Measurements from ENCODE around the gene ZAR1L.
A peak's percentile ranks its signal among the peaks of the same experiment; 100 is the strongest.
"Not testable (repeated sequence)": the region's sequence is repeated elsewhere in the genome, so short reads cannot be mapped to it uniquely, and the experiment has no call there.

ZAR1L gene

DNA sequence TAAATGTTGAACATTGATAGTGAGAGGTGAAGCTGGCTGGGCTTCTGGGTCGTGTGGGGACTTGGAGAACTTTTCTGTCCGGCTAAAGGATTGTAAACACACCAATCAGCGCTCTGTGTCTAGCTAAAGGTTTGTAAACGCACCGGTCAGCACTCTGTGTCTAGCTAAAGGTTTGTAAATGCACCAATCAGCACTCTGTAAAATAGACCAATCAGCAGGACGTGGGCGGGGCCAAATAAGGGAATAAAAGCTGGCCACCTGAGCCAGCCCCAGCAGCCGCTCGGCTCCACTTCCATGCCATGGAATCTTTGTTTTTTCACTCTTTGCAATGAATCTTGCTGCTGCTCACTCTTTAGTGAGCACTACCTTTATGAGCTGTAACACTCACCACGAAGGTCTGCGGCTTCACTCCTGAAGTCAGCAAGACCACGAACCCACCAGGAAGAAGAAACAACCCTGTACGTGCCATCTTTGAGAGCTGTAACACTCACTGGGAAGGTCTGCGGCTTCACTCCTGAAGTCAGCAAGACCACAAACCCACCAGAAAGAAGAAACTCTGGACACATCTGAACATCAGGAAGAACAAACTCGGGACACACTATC, 35.8 kb upstream of the ZAR1L start:
- H2BK12ac ChIP-seq (ENCODE audit: low read length); H3K18ac ChIP-seq (ENCODE audit: low read length); H2BK120ac ChIP-seq (ENCODE audit: insufficient read depth, low read length, poor library complexity); H3K4me3 ChIP-seq (ENCODE audit: low read depth, low read length); H2AK5ac ChIP-seq (ENCODE audit: low read length); H4K12ac ChIP-seq (ENCODE audit: low read depth, low read length); H4K8ac ChIP-seq (ENCODE audit: low read depth, low read length); H3K9ac ChIP-seq (ENCODE audit: low read length); H3K79me2 ChIP-seq (ENCODE audit: control insufficient read depth, insufficient read depth, low read length, poor library complexity); H3K23ac ChIP-seq (ENCODE audit: low read length); H3K27ac ChIP-seq (ENCODE audit: low read depth, low read length); H3K4me2 ChIP-seq (ENCODE audit: low read length); H3K4ac ChIP-seq (ENCODE audit: low read depth, low read length); H3K79me1 ChIP-seq (ENCODE audit: low read length); DNase-seq; H3K9me3 ChIP-seq (ENCODE audit: insufficient read depth, low read depth, low read length); H2AFZ ChIP-seq (ENCODE audit: insufficient read depth, low read length, poor library complexity); H3K27me3 ChIP-seq (ENCODE audit: insufficient read depth, low read length); H3K4me1 ChIP-seq (ENCODE audit: control insufficient read depth in 1 of 2, insufficient read depth in 2 of 2, low read length in 2 of 2); H3K14ac ChIP-seq (ENCODE audit: low read length); H3K36me3 ChIP-seq (ENCODE audit: control insufficient read depth in 1 of 2, insufficient read depth in 2 of 2, low read length in 2 of 2); H2BK5ac ChIP-seq (ENCODE audit: low read depth, low read length, poor library complexity): not testable (repeated sequence)
- peak overlapping the region; percentile 24 for H4K91ac ChIP-seq (ENCODE audit: low read depth, low read length)
- WGBS (ENCODE audit: extremely low coverage, insufficient coverage, insufficient read length): no CpG with 5 or more reads among the region's 15 CpGs

- Histone ChIP-seq H2BK12ac (ENCODE audit: low read length) (no peak overlapping the region), H3K18ac (ENCODE audit: low read length) (no peak overlapping the region), H4K8ac (ENCODE audit: low read depth, low read length) (no peak overlapping the region), H3K4me3 (ENCODE audit: low read depth, low read length) (no peak overlapping the region), H3K23ac (ENCODE audit: low read length) (no peak overlapping the region), H3K14ac (ENCODE audit: low read length) (no peak overlapping the region), H3K36me3 (ENCODE audit: control insufficient read depth in 1 of 2, insufficient read depth in 2 of 2, low read length in 2 of 2) (peaks cover 5 to 7% of the 10 kb centered on the region in 2 experiments), H4K12ac (ENCODE audit: low read depth, low read length) (no peak overlapping the region), H3K9ac (ENCODE audit: low read length) (no peak overlapping the region), H2BK5ac (ENCODE audit: low read depth, low read length, poor library complexity) (no peak overlapping the region), H3K27me3 (ENCODE audit: insufficient read depth, low read length) (no peaks in the 10 kb centered on the region), H2AK5ac (ENCODE audit: low read length) (no peak overlapping the region), H2AFZ (ENCODE audit: insufficient read depth, low read length, poor library complexity) (no peak overlapping the region), H3K9me3 (ENCODE audit: insufficient read depth, low read depth, low read length) (no peaks in the 10 kb centered on the region), H3K4me2 (ENCODE audit: low read length) (no peak overlapping the region), H3K27ac (ENCODE audit: low read depth, low read length) (no peak overlapping the region), H4K91ac (ENCODE audit: low read depth, low read length) (no peak overlapping the region), H3K4ac (ENCODE audit: low read depth, low read length) (no peak overlapping the region), H3K79me1 (ENCODE audit: low read length) (no peaks in the 10 kb centered on the region), H3K79me2 (ENCODE audit: control insufficient read depth, insufficient read depth, low read length, poor library complexity) (no peaks in the 10 kb centered on the region), H3K4me1 (ENCODE audit: control insufficient read depth in 1 of 2, insufficient read depth in 2 of 2, low read length in 2 of 2) (no peaks in the 10 kb centered on the region), H2BK120ac (ENCODE audit: insufficient read depth, low read length, poor library complexity) (no peak overlapping the region)
- no peak for DNase-seq
- WGBS (ENCODE audit: extremely low coverage, insufficient coverage, insufficient read length): no CpG with 5 or more reads among the region's 1 CpG
Observed at GRCh38 chr13:32347651-32348050, 32.5 kb upstream of the ZAR1L start.

DNA sequence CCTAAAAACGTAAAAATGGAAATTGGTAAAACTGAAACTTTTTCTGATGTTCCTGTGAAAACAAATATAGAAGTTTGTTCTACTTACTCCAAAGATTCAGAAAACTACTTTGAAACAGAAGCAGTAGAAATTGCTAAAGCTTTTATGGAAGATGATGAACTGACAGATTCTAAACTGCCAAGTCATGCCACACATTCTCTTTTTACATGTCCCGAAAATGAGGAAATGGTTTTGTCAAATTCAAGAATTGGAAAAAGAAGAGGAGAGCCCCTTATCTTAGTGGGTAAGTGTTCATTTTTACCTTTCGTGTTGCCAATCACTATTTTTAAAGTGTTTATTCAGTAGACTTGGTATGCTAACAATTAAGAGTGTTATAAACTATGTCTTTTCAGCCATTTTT, 25.8 kb upstream of the ZAR1L start:
- H4K91ac ChIP-seq (ENCODE audit: low read depth, low read length): no peak overlapping the region
- H3K4ac ChIP-seq (ENCODE audit: low read depth, low read length): no peak overlapping the region
- no peaks in the 10 kb centered on the region for H3K79me2 ChIP-seq (ENCODE audit: control insufficient read depth, insufficient read depth, low read length, poor library complexity)
- H3K9ac ChIP-seq (ENCODE audit: low read length): no peak overlapping the region
- no peaks in the 10 kb centered on the region for H3K27me3 ChIP-seq (ENCODE audit: insufficient read depth, low read length)
- H4K8ac ChIP-seq (ENCODE audit: low read depth, low read length): no peak overlapping the region
- H2AFZ ChIP-seq (ENCODE audit: insufficient read depth, low read length, poor library complexity): no peak overlapping the region
- H2AK5ac ChIP-seq (ENCODE audit: low read length): no peak overlapping the region
- H3K4me2 ChIP-seq (ENCODE audit: low read length): no peak overlapping the region
- no peak overlapping the region for H3K14ac ChIP-seq (ENCODE audit: low read length)
- H4K12ac ChIP-seq (ENCODE audit: low read depth, low read length): no peak overlapping the region
- no peaks in the 10 kb centered on the region for H3K9me3 ChIP-seq (ENCODE audit: insufficient read depth, low read depth, low read length)
- H3K23ac ChIP-seq (ENCODE audit: low read length): no peak overlapping the region
- DNase-seq: no peak
- no peaks in the 10 kb centered on the region for H3K79me1 ChIP-seq (ENCODE audit: low read length)
- H2BK12ac ChIP-seq (ENCODE audit: low read length): no peak overlapping the region
- WGBS (ENCODE audit: extremely low coverage, insufficient coverage, insufficient read length): no CpG with 5 or more reads among the region's 3 CpGs
- H3K36me3 ChIP-seq (ENCODE audit: control insufficient read depth in 1 of 2, insufficient read depth in 2 of 2, low read length in 2 of 2): peaks cover 0 to under 1% of the 10 kb centered on the region in 2 experiments
- no peak overlapping the region for H3K4me3 ChIP-seq (ENCODE audit: low read depth, low read length)
- no peak overlapping the region for H3K27ac ChIP-seq (ENCODE audit: low read depth, low read length)
- H3K18ac ChIP-seq (ENCODE audit: low read length): no peak overlapping the region
- H2BK120ac ChIP-seq (ENCODE audit: insufficient read depth, low read length, poor library complexity): no peak overlapping the region
- no peak overlapping the region for H2BK5ac ChIP-seq (ENCODE audit: low read depth, low read length, poor library complexity)
- no peaks in the 10 kb centered on the region for H3K4me1 ChIP-seq (ENCODE audit: control insufficient read depth in 1 of 2, insufficient read depth in 2 of 2, low read length in 2 of 2)

DNA sequence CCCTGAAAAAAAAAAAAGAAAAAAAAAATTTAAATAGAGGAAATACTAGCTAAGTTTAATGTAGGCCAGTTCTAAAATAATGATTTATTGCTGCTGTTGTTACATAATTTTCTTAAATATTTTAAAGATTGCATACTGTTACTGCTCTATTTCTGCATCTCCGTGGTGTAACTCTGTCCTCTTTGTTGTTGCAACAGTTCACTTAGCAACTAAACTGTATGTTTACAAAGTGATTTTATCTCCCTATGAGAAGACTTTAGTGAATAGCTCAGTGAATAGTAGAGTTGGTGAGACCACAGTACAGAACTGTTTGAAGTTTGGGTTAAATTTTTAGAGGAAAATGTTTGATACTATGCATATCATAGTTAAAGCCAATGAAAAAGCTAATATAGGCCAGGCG, 19.5 kb upstream of the ZAR1L start:
- Histone ChIP-seq H3K23ac (ENCODE audit: low read length) (no peak overlapping the region), H2BK12ac (ENCODE audit: low read length) (no peak overlapping the region), H3K27ac (ENCODE audit: low read depth, low read length) (no peak overlapping the region), H2AFZ (ENCODE audit: insufficient read depth, low read length, poor library complexity) (no peak overlapping the region), H3K4me2 (ENCODE audit: low read length) (no peak overlapping the region), H3K4me3 (ENCODE audit: low read depth, low read length) (no peak overlapping the region), H3K36me3 (ENCODE audit: control insufficient read depth in 1 of 2, insufficient read depth in 2 of 2, low read length in 2 of 2) (peaks cover 4 to 5% of the 10 kb centered on the region in 2 experiments), H3K4ac (ENCODE audit: low read depth, low read length) (no peak overlapping the region), H4K12ac (ENCODE audit: low read depth, low read length) (no peak overlapping the region), H3K79me1 (ENCODE audit: low read length) (no peaks in the 10 kb centered on the region), H3K4me1 (ENCODE audit: control insufficient read depth in 1 of 2, insufficient read depth in 2 of 2, low read length in 2 of 2) (no peaks in the 10 kb centered on the region), H3K27me3 (ENCODE audit: insufficient read depth, low read length) (no peaks in the 10 kb centered on the region), H4K91ac (ENCODE audit: low read depth, low read length) (no peak overlapping the region), H3K9ac (ENCODE audit: low read length) (no peak overlapping the region), H2BK5ac (ENCODE audit: low read depth, low read length, poor library complexity) (no peak overlapping the region), H2AK5ac (ENCODE audit: low read length) (no peak overlapping the region), H3K79me2 (ENCODE audit: control insufficient read depth, insufficient read depth, low read length, poor library complexity) (no peaks in the 10 kb centered on the region), H3K18ac (ENCODE audit: low read length) (no peak overlapping the region), H4K8ac (ENCODE audit: low read depth, low read length) (no peak overlapping the region), H2BK120ac (ENCODE audit: insufficient read depth, low read length, poor library complexity) (no peak overlapping the region), H3K9me3 (ENCODE audit: insufficient read depth, low read depth, low read length) (no peaks in the 10 kb centered on the region), H3K14ac (ENCODE audit: low read length) (no peak overlapping the region)
- WGBS (ENCODE audit: extremely low coverage, insufficient coverage, insufficient read length): no CpG with 5 or more reads among the region's 2 CpGs
- DNase-seq: peak in 1 of 2 donors; percentile 83
